Neural cell (in vitro differentiated cells): Measurements from ENCODE around the gene CNNM3. TPM values are rescaled to one million over a fixed set of nuclear protein-coding genes. Genes with fewer than 3 reads are reported as not detected.
"Not testable (repeated sequence)": the region's sequence is repeated elsewhere in the genome, so short reads cannot be mapped to it uniquely, and the experiment has no call there.

ENCODE experiments used
- H2AFZ ChIP-seq: fragments of 200-600, 300-800 bp; sonication (generic), shearing (Covaris generic); 2 replicates; pipeline ENCODE4 v1.6.0; 2014; ENCODE audit warnings: low read depth, mild to moderate bottlenecking, antibody characterized with exemption, low read length, moderate library complexity
- H3F3A ChIP-seq: fragments of 200-600 bp; shearing (Covaris generic); 2 replicates; pipeline ENCODE4 v1.6.1; 2016; ENCODE audit warnings: mild to moderate bottlenecking, moderate library complexity, mixed read lengths, antibody characterized with exemption, low read length; ENCODE audit not compliant: insufficient read depth, poor library complexity, severe bottlenecking
- H3K27ac ChIP-seq: fragments of 200-600, 300-800 bp; sonication (generic), shearing (Covaris generic); 2 replicates; pipeline ENCODE4 v1.5.1; 2014; ENCODE audit warnings: mild to moderate bottlenecking, low read length, moderate library complexity
- H3K27me3 ChIP-seq: fragments of 300-800, 200-600 bp; sonication (generic), shearing (Covaris generic); 2 replicates; pipeline ENCODE4 v1.6.0; 2014; ENCODE audit warnings: mild to moderate bottlenecking, low read depth, low read length, moderate library complexity; ENCODE audit not compliant: insufficient read depth
- H3K36me3 ChIP-seq: fragments of 300-800, 200-600 bp; sonication (generic), shearing (Covaris generic); 2 replicates; pipeline ENCODE4 v1.5.1; 2014; ENCODE audit warnings: mild to moderate bottlenecking, antibody characterized with exemption, low read length, moderate library complexity; ENCODE audit not compliant: insufficient read depth
- H3K4me2 ChIP-seq: fragments of 300-800, 200-600 bp; sonication (generic), shearing (Covaris generic); 2 replicates; pipeline ENCODE4 v1.6.0; 2014; ENCODE audit warnings: mild to moderate bottlenecking, low read length
- H3K4me3 ChIP-seq: fragments of 300-800, 200-600 bp; sonication (generic), shearing (Covaris generic); 2 replicates; pipeline ENCODE4 v1.5.1; 2014; ENCODE audit warnings: mild to moderate bottlenecking, low read length, moderate library complexity
- H3K79me2 ChIP-seq: fragments of 200-600 bp; shearing (Covaris generic); replicated peaks from 2 replicates; pipeline ENCODE4 v1.6.0; 2014; ENCODE audit warnings: mild to moderate bottlenecking, low read length, moderate library complexity; ENCODE audit not compliant: insufficient read depth
- H3K9ac ChIP-seq: fragments of 300-800, 200-600 bp; sonication (generic), shearing (Covaris generic); 2 replicates; pipeline ENCODE4 v1.6.1; 2016; ENCODE audit warnings: mild to moderate bottlenecking, low read length, mixed read lengths
- H3K9me2 ChIP-seq: fragments of 200-600 bp; shearing (Covaris generic); 2 replicates; pipeline ENCODE4 v1.6.1; 2016; ENCODE audit warnings: mild to moderate bottlenecking, low read length, mixed read lengths; ENCODE audit not compliant: insufficient read depth
- H3K9me3 ChIP-seq: fragments of 200-600, 300-800 bp; sonication (generic), shearing (Covaris generic); 2 replicates; pipeline ENCODE4 v1.6.1; 2016; ENCODE audit warnings: mild to moderate bottlenecking, mixed run types, low read length, moderate library complexity, mixed read lengths
- H4K20me1 ChIP-seq: fragments of 200-600 bp; shearing (Covaris generic); 2 replicates; pipeline ENCODE4 v1.6.1; 2016; ENCODE audit warnings: mild to moderate bottlenecking, mixed run types; ENCODE audit not compliant: insufficient read depth
- CTCF ChIP-seq: fragments of 450-650 bp; IDR thresholded peaks from 2 replicates; pipeline ENCODE4 v1.5.1; 2014; ENCODE audit warnings: antibody characterized with exemption, mild to moderate bottlenecking, moderate library complexity; ENCODE audit not compliant: poor library complexity, severe bottlenecking
- EP300 ChIP-seq: fragments of 450-650 bp; conservative IDR thresholded peaks from 2 replicates; pipeline ENCODE4 v1.6.1; 2014; ENCODE audit warnings: antibody characterized with exemption, mild to moderate bottlenecking, moderate library complexity; ENCODE audit not compliant: poor library complexity, severe bottlenecking
- EZH2 ChIP-seq: fragments of 200-600, 300-800 bp; shearing (Covaris generic), sonication (generic); IDR thresholded peaks from 2 replicates; pipeline ENCODE4 v1.6.1; 2014; ENCODE audit warnings: antibody characterized with exemption, low read length, borderline replicate concordance, mild to moderate bottlenecking; ENCODE audit not compliant: insufficient read depth, poor library complexity, severe bottlenecking
- MXI1 ChIP-seq: fragments of 450-650 bp; conservative IDR thresholded peaks from 2 replicates; pipeline ENCODE4 v1.6.1; 2014; ENCODE audit warnings: antibody characterized with exemption, mild to moderate bottlenecking; ENCODE audit not compliant: poor library complexity, severe bottlenecking
- POLR2AphosphoS5 ChIP-seq: IDR thresholded peaks from 2 replicates; pipeline ENCODE4 v1.6.1; 2012
- RAD21 ChIP-seq: fragments of 450-650 bp; conservative IDR thresholded peaks from 2 replicates; pipeline ENCODE4 v1.6.1; 2014; ENCODE audit warnings: antibody characterized with exemption, mild to moderate bottlenecking, moderate library complexity
- REST ChIP-seq: IDR thresholded peaks from 2 replicates; pipeline ENCODE4 v1.6.1; 2012; ENCODE audit warnings: borderline replicate concordance
- SMC3 ChIP-seq: fragments of 450-650 bp; conservative IDR thresholded peaks from 2 replicates; pipeline ENCODE4 v1.6.1; 2014; ENCODE audit warnings: antibody characterized with exemption, mild to moderate bottlenecking, moderate library complexity; ENCODE audit not compliant: poor library complexity
- TAF1 ChIP-seq: IDR thresholded peaks from 2 replicates; pipeline ENCODE4 v1.6.1; 2012; ENCODE audit warnings: low read depth
- polyA plus RNA-seq: library from polyadenylated mRNA; depleted of rRNA; stranded (reverse); fragments of >200 nt; gene quantifications from 2 replicates; pipeline ENCODE4 v1.2.3, GENCODE V29; 2014

CNNM3 gene
- polyA plus RNA-seq, 1 donor from 2014 or later: 9.6 TPM

GRCh38 chr2:96804986-96805385 lies 11.1 kb upstream of the CNNM3 start:
- no peak overlapping the region for H2AFZ ChIP-seq
- H3K4me3 ChIP-seq: no peak overlapping the region
- H3K9me2 ChIP-seq: no peaks in the 10 kb centered on the region
- H3K9ac ChIP-seq: no peak overlapping the region
- no peaks in the 10 kb centered on the region for H3K27me3 ChIP-seq
- no peaks in the 10 kb centered on the region for H3K79me2 ChIP-seq
- no peak overlapping the region for H3K4me2 ChIP-seq
- H3K27ac ChIP-seq: no peak overlapping the region
- H3F3A ChIP-seq: no peaks in the 10 kb centered on the region
- H4K20me1 ChIP-seq: no peaks in the 10 kb centered on the region
- H3K9me3 ChIP-seq: no peaks in the 10 kb centered on the region
- TF ChIP-seq POLR2AphosphoS5: no peak
- H3K36me3 ChIP-seq: no peaks in the 10 kb centered on the region

- not testable (repeated sequence) for H3K9me3 ChIP-seq, H3K79me2 ChIP-seq, H2AFZ ChIP-seq, H3F3A ChIP-seq, H3K9me2 ChIP-seq, H3K4me2 ChIP-seq, H3K36me3 ChIP-seq, H3K27ac ChIP-seq, H3K9ac ChIP-seq, H3K4me3 ChIP-seq, H3K27me3 ChIP-seq, H4K20me1 ChIP-seq
Observed at GRCh38 chr2:96805946-96806345, 10.1 kb upstream of the CNNM3 start.

- H3K27ac ChIP-seq: no peak overlapping the region
- no peaks in the 10 kb centered on the region for H3K27me3 ChIP-seq
- no peaks in the 10 kb centered on the region for H3K79me2 ChIP-seq
- no peaks in the 10 kb centered on the region for H3K9me2 ChIP-seq
- H3F3A ChIP-seq: no peaks in the 10 kb centered on the region
- H3K9me3 ChIP-seq: no peaks in the 10 kb centered on the region
- H3K36me3 ChIP-seq: no peaks in the 10 kb centered on the region
- no peak overlapping the region for H3K4me2 ChIP-seq
- TF ChIP-seq POLR2AphosphoS5 (no peak), EZH2 (no peak), RAD21 (no peak), CTCF (no peak), EP300 (no peak), TAF1 (no peak), SMC3 (no peak)
- no peaks in the 10 kb centered on the region for H4K20me1 ChIP-seq
- H3K4me3 ChIP-seq: no peak overlapping the region
- H2AFZ ChIP-seq: no peak overlapping the region
- H3K9ac ChIP-seq: no peak overlapping the region
Observed at GRCh38 chr2:96806468-96807126, 9.5 kb upstream of the CNNM3 start.

- Histone ChIP-seq H3K27ac (no peak overlapping the region), H3K79me2 (no peaks in the 10 kb centered on the region), H3K36me3 (no peaks in the 10 kb centered on the region), H3K9me2 (no peaks in the 10 kb centered on the region), H4K20me1 (no peaks in the 10 kb centered on the region), H3K4me3 (no peak overlapping the region), H3K27me3 (no peaks in the 10 kb centered on the region), H2AFZ (no peak overlapping the region), H3K9ac (no peak overlapping the region), H3K4me2 (no peak overlapping the region), H3F3A (no peaks in the 10 kb centered on the region), H3K9me3 (no peaks in the 10 kb centered on the region)
- no peak for TF ChIP-seq POLR2AphosphoS5
- no peak for TF ChIP-seq MXI1
- no peak for TF ChIP-seq REST
- no peak for TF ChIP-seq TAF1
- TF ChIP-seq EZH2: no peak
- TF ChIP-seq CTCF: no peak
- no peak for TF ChIP-seq EP300
- no peak for TF ChIP-seq SMC3
- no peak for TF ChIP-seq RAD21
Observed at GRCh38 chr2:96807127-96807471, 9.0 kb upstream of the CNNM3 start.
